Measurements from ENCODE around the gene LMOD1.

LMOD1 gene

GRCh38 chr1:201895120-201895665 lies 51.2 kb downstream of the LMOD1 start:
- no peak for TF ChIP-seq CTCF (IDR thresholded peaks at IDR 0.05; ENCODE audit: low read depth, low read length)

GRCh38 chr1:201894343-201895119 lies 51.8 kb downstream of the LMOD1 start:
- H3K4me3 ChIP-seq (ENCODE audit: low read depth, low read length) = no peak overlapping the region
- no peak for TF ChIP-seq CTCF (IDR thresholded peaks at IDR 0.05; ENCODE audit: low read depth, low read length)

More at GRCh38 chr1:201895120-201895665, 51.2 kb downstream of the LMOD1 start:
- no peak overlapping the region for H3K4me3 ChIP-seq (ENCODE audit: low read depth, low read length)

- no peak for TF ChIP-seq CTCF (IDR thresholded peaks at IDR 0.05; ENCODE audit: low read depth, low read length)
- H3K4me3 ChIP-seq (ENCODE audit: low read depth, low read length) = no peak overlapping the region
These were observed 52.9 kb downstream of the LMOD1 start for GRCh38 chr1:201893431-201893830.

GRCh38 chr1:201892211-201892610 lies 54.1 kb downstream of the LMOD1 start:
- no peak for TF ChIP-seq CTCF (IDR thresholded peaks at IDR 0.05; ENCODE audit: low read depth, low read length)
- no peak overlapping the region for H3K4me3 ChIP-seq (ENCODE audit: low read depth, low read length)

GRCh38 chr1:201891451-201892045 lies 54.8 kb downstream of the LMOD1 start:
- H3K4me3 ChIP-seq (ENCODE audit: low read depth, low read length) = no peak overlapping the region
- no peak for TF ChIP-seq CTCF (IDR thresholded peaks at IDR 0.05; ENCODE audit: low read depth, low read length)

- H3K4me3 ChIP-seq (ENCODE audit: low read depth, low read length) = no peak overlapping the region
- no peak for TF ChIP-seq CTCF (IDR thresholded peaks at IDR 0.05; ENCODE audit: low read depth, low read length)
These were observed 55.4 kb downstream of the LMOD1 start for GRCh38 chr1:201890806-201891450.

All from WI38 (cell line).